ENCODE results near the gene CCNG1.
"Not testable (repeated sequence)": the region's sequence is repeated elsewhere in the genome, so short reads cannot be mapped to it uniquely, and the experiment has no call there.

Gene CCNG1, protein sequence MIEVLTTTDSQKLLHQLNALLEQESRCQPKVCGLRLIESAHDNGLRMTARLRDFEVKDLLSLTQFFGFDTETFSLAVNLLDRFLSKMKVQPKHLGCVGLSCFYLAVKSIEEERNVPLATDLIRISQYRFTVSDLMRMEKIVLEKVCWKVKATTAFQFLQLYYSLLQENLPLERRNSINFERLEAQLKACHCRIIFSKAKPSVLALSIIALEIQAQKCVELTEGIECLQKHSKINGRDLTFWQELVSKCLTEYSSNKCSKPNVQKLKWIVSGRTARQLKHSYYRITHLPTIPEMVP

GRCh38 chr5:163437309-163438182, at the start of gene CCNG1:
Gene CCNG1, plus strand, starts transcription at chr5:163437595. Its CDS starts 1,662 bp downstream, at chr5:163439257.
- peak; percentile 96 for DNase-seq

GRCh38 chr5:163395792-163396191, 41.6 kb upstream of the CCNG1 start:
- DNase-seq: no peak

DNA sequence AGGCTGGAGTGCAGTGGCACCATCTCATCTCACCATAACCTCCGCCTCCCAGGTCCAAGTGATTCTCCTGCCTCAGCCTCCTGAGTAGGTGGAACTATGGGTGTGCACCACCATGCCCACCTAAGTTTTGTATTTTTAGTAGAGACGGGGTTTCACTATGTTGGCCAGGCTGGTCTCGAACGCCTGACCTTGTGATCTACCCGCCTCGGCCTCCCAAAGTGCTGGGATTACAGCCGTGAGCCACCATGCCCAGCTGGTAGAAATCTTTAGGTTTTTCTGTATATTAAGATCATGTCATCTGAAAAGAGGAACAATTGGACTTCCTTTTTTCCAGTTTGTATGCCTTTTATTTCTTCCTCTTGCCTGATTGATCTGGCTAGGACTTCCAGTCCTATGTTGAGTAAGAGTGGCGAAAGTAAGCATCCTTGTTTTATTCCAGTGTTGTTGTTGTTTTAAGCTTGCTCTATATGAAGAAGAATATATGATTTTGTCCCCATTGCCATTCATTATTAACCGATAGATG, 40.5 kb upstream of the CCNG1 start:
- DNase-seq: not testable (repeated sequence)

- no peak for DNase-seq
Measured at GRCh38 chr5:163397354-163397753, 40.0 kb upstream of the CCNG1 start.

GRCh38 chr5:163399923-163400322, 37.5 kb upstream of the CCNG1 start:
- no peak for DNase-seq

- no peak for DNase-seq
Measured at GRCh38 chr5:163401271-163401670, 36.1 kb upstream of the CCNG1 start.

DNA sequence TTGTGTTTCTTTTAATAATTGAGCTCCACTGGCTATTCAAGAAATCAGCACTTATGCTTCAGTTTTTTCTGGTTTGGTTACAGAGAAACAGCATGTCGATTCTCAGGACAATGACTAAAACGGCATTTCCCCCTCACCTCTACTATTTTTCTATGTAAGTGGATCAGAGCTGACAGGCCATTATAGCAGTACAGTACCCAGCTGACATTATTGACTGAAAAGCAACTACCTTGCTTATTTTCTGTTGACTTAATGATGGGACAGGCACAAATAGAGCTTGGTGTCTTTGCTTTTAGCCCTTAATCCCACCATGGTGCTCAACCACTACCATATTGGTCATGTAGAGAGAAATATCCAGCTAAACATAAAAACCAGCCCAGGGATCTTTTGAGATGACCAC, 35.4 kb upstream of the CCNG1 start:
- DNase-seq: no peak

- no peak for DNase-seq
Measured at GRCh38 chr5:163404364-163405173, 32.8 kb upstream of the CCNG1 start.

DNA sequence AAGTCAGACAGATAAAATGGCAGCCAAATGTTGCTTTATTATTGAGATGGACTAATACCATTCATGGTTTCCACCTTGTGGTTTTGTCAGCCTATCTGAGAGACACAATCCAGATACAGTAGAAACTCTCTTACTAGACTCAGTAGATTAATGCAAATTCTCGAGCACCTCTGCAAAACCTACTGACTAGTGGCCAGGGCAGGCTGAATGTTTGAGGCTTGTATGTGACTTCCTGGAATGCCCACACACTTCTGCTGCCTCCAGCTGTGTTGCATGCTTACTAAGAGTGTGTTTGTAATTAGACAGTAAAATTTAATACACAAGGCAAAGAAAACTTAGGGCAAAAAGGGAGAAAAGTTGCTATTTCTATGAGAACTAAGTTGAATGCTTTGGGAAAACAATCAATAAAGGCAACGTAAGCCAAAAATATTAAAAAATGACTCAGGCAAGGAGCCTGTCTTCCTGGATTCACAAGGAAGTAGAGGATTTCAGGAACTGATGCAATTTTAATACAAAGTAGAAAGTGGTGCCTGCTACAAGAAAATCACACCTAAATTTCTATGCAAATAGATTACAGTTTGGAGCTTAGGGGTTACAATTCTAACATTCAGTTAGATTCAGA, 30.2 kb upstream of the CCNG1 start:
- DNase-seq: no peak

- peak; percentile 68 for DNase-seq
Measured at GRCh38 chr5:163408311-163408923, 29.0 kb upstream of the CCNG1 start.

DNA sequence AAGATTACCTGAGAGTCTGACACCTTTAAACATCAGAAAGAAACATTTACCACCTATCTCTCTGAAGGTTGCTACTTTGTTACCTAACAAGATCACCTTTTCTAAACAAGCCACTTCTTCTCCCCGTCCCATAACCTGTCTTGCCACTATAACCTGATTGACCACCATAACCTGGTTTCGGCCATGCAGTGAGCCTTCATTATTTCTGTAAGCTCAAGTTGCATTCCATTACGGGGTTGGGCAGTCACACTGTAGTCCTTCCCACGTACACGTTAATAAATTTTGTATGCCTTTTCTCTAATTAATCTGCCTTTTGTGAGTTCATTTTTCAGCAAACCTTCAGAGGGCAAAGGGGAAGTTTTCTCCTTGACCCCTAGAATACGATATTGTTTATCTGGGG, 28.0 kb upstream of the CCNG1 start:
- no peak for DNase-seq

DNA sequence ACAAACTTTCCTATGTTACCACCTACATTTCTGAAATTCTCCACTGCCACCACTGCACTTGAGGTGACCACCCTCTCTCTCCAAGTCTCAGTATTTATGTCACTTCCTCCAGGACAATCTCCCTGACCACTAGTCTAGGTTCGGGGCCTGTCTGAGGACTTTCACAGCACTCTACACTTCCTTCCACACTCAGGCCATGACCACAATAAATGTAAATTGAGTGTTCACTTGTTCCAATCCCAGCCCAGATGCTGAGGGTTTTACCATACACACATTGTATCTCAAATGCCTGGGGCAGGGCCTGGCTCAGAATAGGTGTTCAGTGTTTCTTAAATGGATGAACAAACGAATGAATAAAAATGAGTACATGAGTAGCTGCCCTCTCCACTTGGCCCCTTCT, 26.9 kb upstream of the CCNG1 start:
- no peak for DNase-seq

GRCh38 chr5:163415673-163416072, 21.7 kb upstream of the CCNG1 start:
- not testable (repeated sequence) for DNase-seq

DNA sequence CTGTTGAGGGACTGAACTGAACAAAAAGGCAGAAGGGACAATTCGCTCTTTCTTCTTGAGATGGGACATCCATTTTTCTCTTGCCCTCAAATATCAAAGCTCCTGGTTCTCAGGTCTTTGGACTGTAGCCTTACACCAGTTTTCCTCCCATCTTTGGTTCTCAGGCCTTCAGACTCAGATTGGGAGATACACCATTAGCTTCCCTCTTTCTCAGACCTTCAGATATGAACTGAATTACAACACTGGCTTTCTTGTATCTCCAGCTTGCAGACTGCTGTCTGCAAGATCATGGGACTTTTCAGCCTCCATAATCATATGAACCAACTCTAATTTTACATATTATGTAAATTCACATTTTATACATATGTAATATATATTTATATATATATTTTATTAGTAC, 12.6 kb upstream of the CCNG1 start:
- DNase-seq: no peak

- not testable (repeated sequence) for DNase-seq
Measured at GRCh38 chr5:163426128-163426527, 11.3 kb upstream of the CCNG1 start.

GRCh38 chr5:163432544-163432943, 4.9 kb upstream of the CCNG1 start:
- DNase-seq: no peak

GRCh38 chr5:163433271-163433670, 4.1 kb upstream of the CCNG1 start:
- no peak for DNase-seq

DNA sequence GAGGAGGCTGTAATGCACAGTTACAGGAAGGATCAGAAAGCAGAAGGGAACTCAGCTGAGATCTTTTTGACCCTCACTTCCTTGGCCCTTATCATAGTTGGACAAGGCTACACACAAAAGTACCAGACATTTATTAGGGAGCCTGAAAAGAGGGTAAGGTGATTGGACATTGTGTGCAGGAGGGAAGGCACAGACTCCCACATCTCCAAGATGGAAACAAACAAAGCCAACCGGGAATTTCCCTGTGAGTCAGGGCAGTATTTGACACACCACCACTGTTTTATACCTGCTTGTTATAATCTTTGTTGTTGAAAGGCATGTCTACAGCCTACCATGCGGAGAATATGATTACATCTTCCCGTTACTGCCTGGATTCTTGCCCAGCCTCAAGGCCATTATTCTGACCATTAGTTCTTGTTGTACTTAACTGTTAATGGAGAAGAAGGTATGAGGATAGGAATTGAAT, 3.0 kb upstream of the CCNG1 start:
- peak; percentile 20 for DNase-seq

DNA sequence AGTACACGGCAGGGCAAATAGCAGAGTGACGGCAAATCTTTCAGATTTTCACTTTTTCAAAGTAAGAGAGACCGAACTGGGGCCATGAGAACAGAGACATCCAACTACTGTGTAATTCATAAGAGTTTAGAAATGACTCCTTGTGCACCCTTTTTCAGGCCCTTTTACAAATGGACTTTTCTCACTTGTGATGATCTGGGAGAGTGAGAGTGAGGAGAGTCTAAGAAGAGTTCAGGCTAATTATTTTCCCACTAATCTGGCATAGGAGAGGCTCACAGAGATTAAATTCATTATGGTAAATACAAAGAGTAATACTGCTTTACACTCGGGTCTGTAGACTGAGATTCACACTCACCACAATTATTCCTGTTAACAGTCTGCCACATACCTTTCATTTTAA, 880 bp upstream of the CCNG1 start:
- DNase-seq: peak; percentile 15

DNA sequence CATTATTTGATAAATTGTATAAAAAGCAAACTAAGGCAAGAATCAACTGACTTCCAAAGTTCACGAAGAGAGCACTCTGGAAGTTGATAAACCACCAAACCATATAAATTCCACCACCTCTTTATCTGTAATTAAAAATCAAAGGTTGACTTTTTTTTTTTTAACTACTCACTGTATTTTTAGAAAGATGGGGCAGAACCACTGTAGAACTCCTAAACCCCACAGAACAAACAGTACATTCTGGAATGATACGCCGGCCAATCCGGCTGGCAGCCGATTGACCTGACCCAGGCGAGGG, 435 bp upstream of the CCNG1 start:
- no peak for DNase-seq

GRCh38 chr5:163439092-163439425, 1.7 kb downstream of the CCNG1 start:
- DNase-seq: peak; percentile 39

DNA sequence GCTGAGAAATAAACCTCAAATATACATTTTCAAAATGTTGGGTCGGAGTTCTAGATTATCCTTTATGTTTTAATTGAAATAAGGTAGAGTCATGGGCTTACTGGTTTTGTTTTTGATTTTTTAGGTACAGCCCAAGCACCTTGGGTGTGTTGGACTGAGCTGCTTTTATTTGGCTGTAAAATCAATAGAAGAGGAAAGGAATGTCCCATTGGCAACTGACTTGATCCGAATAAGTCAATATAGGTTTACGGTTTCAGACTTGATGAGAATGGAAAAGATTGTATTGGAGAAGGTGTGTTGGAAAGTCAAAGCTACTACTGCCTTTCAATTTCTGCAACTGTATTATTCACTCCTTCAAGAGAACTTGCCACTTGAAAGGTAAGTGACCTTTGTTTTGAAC, 3.6 kb downstream of the CCNG1 start:
- DNase-seq: no peak

Data from activated CD4-positive, alpha-beta T cell treated with anti-CD3 and anti-CD28 coated beads, Interleukin-2, Interleukin-6, amounts not matched to agents 100 ng/mL and 50 ng/mL, durations not matched to agents 16 hours and 8 hours (primary cell).